ACC112 (cell line): ENCODE measurements around the gene UBE3B.
A peak's percentile ranks its signal among the peaks of the same experiment; 100 is the strongest.
"Not testable (repeated sequence)": the region's sequence is repeated elsewhere in the genome, so short reads cannot be mapped to it uniquely, and the experiment has no call there.

Source experiments
- H2AFZ ChIP-seq: fragments of 200-600 bp; sonication (generic); one replicate; pipeline ENCODE4 v1.6.0; 2017; ENCODE audit warnings: antibody characterized with exemption, low read length; ENCODE audit not compliant: unreplicated experiment
- H3K27ac ChIP-seq: fragments of 200-600 bp; sonication (generic); 2 replicates; pipeline ENCODE4 v1.5.1; 2014; ENCODE audit warnings: low read depth, mild to moderate bottlenecking, antibody characterized with exemption, low read length, moderate library complexity
- H3K27me3 ChIP-seq: fragments of 200-600 bp; sonication (generic); 2 replicates; pipeline ENCODE4 v1.6.1; 2014; ENCODE audit warnings: mild to moderate bottlenecking, antibody characterized with exemption, low read length, moderate library complexity, mixed read lengths; ENCODE audit not compliant: insufficient read depth
- H3K36me3 ChIP-seq: fragments of 200-600 bp; sonication (generic); 2 replicates; pipeline ENCODE4 v1.6.1; 2016; ENCODE audit warnings: mild to moderate bottlenecking, antibody characterized with exemption, low read length, moderate library complexity, mixed read lengths; ENCODE audit not compliant: insufficient read depth
- H3K4me1 ChIP-seq: fragments of 200-600 bp; sonication (generic); one replicate; pipeline ENCODE4 v1.6.1; 2016; ENCODE audit warnings: low read length, mixed read lengths; ENCODE audit not compliant: insufficient read depth, unreplicated experiment, control insufficient read depth
- H3K4me3 ChIP-seq: fragments of 200-600 bp; sonication (generic); 2 replicates; pipeline ENCODE4 v1.5.1; 2014; ENCODE audit warnings: mild to moderate bottlenecking, low read depth, low read length
- H3K79me2 ChIP-seq: fragments of 200-600 bp; sonication (generic); one replicate; pipeline ENCODE4 v1.6.0; 2016; ENCODE audit warnings: low read length; ENCODE audit not compliant: control insufficient read depth, unreplicated experiment, insufficient read depth

The UBE3B gene

GRCh38 chr12:109473526-109474270, 3.7 kb upstream of the UBE3B start:
- not testable (repeated sequence) for H3K36me3 ChIP-seq, H3K4me3 ChIP-seq, H3K27ac ChIP-seq, H2AFZ ChIP-seq, H3K27me3 ChIP-seq
- Histone ChIP-seq H3K79me2 (peaks cover 96% of the 10 kb centered on the region), H3K4me1 (peaks cover 15% of the 10 kb centered on the region)

- peaks cover 18% of the 10 kb centered on the region for H3K4me1 ChIP-seq
- H3K79me2 ChIP-seq, result peaks cover 95% of the 10 kb centered on the region
- no peaks in the 10 kb centered on the region for H3K36me3 ChIP-seq
- H3K4me3 ChIP-seq, result peak overlapping the region; percentile 85
- no peaks in the 10 kb centered on the region for H3K27me3 ChIP-seq
- H3K27ac ChIP-seq, result no peak overlapping the region
- no peak overlapping the region for H2AFZ ChIP-seq
Observed at GRCh38 chr12:109475121-109475520, 2.3 kb upstream of the UBE3B start.

GRCh38 chr12:109475993-109476806, 1.2 kb upstream of the UBE3B start:
- H3K27me3 ChIP-seq, result no peaks in the 10 kb centered on the region
- peaks cover 16% of the 10 kb centered on the region for H3K4me1 ChIP-seq
- H3K79me2 ChIP-seq, result peaks cover 85% of the 10 kb centered on the region
- no peaks in the 10 kb centered on the region for H3K36me3 ChIP-seq
- no peak overlapping the region for H2AFZ ChIP-seq
- H3K4me3 ChIP-seq, result peak overlapping the region; percentile 85
- peak overlapping the region; percentile 85; the same call in 1 of the 2 replicates for H3K27ac ChIP-seq

GRCh38 chr12:109476807-109477184, 638 bp upstream of the UBE3B start:
- peak overlapping the region; percentile 85 for H3K27ac ChIP-seq
- no peak overlapping the region for H2AFZ ChIP-seq
- H3K27me3 ChIP-seq, result no peaks in the 10 kb centered on the region
- H3K4me1 ChIP-seq, result peaks cover 14% of the 10 kb centered on the region
- H3K79me2 ChIP-seq, result peaks cover 79% of the 10 kb centered on the region
- no peaks in the 10 kb centered on the region for H3K36me3 ChIP-seq
- peak overlapping the region; percentile 85 for H3K4me3 ChIP-seq

- Histone ChIP-seq H3K4me1 (peaks cover 14% of the 10 kb centered on the region), H3K4me3 (peak overlapping the region; percentile 85), H3K27ac (peak overlapping the region; percentile 85; the same call in 1 of the 2 replicates), H3K36me3 (no peaks in the 10 kb centered on the region), H3K79me2 (peaks cover 68% of the 10 kb centered on the region), H3K27me3 (no peaks in the 10 kb centered on the region), H2AFZ (peak overlapping the region; percentile 95)
Observed at GRCh38 chr12:109477963-109478315, 505 bp downstream of the UBE3B start.

GRCh38 chr12:109479761-109480160, 2.3 kb downstream of the UBE3B start:
- Histone ChIP-seq H3K27ac (no peak overlapping the region), H3K79me2 (peaks cover 50% of the 10 kb centered on the region), H3K4me1 (peaks cover 14% of the 10 kb centered on the region), H3K27me3 (no peaks in the 10 kb centered on the region), H3K36me3 (peaks cover 6% of the 10 kb centered on the region), H3K4me3 (no peak overlapping the region), H2AFZ (no peak overlapping the region)

- H3K4me1 ChIP-seq, result peaks cover 11% of the 10 kb centered on the region
- no peak overlapping the region for H3K4me3 ChIP-seq
- H3K36me3 ChIP-seq, result peaks cover 12% of the 10 kb centered on the region
- peaks cover 44% of the 10 kb centered on the region for H3K79me2 ChIP-seq
- H3K27ac ChIP-seq, result no peak overlapping the region
- H3K27me3 ChIP-seq, result no peaks in the 10 kb centered on the region
- no peak overlapping the region for H2AFZ ChIP-seq
Observed at GRCh38 chr12:109480356-109480755, 2.9 kb downstream of the UBE3B start.

GRCh38 chr12:109481863-109482262, 4.4 kb downstream of the UBE3B start:
- no peak overlapping the region for H2AFZ ChIP-seq
- no peak overlapping the region for H3K4me3 ChIP-seq
- no peak overlapping the region for H3K27ac ChIP-seq
- H3K79me2 ChIP-seq, result peaks cover 29% of the 10 kb centered on the region
- H3K36me3 ChIP-seq, result peaks cover 22% of the 10 kb centered on the region
- no peaks in the 10 kb centered on the region for H3K27me3 ChIP-seq
- H3K4me1 ChIP-seq, result peaks cover 6% of the 10 kb centered on the region

- Histone ChIP-seq H3K4me1 (peaks cover 6% of the 10 kb centered on the region), H3K27ac (no peak overlapping the region), H3K27me3 (no peaks in the 10 kb centered on the region), H3K36me3 (peaks cover 25% of the 10 kb centered on the region), H3K79me2 (peaks cover 25% of the 10 kb centered on the region), H2AFZ (no peak overlapping the region), H3K4me3 (no peak overlapping the region)
Observed at GRCh38 chr12:109482491-109482890, 5.1 kb downstream of the UBE3B start.

GRCh38 chr12:109482894-109483293, 5.5 kb downstream of the UBE3B start:
- H3K79me2 ChIP-seq, result peaks cover 21% of the 10 kb centered on the region
- H3K27me3 ChIP-seq, result no peaks in the 10 kb centered on the region
- no peak overlapping the region for H3K4me3 ChIP-seq
- peaks cover 25% of the 10 kb centered on the region for H3K36me3 ChIP-seq
- peaks cover 6% of the 10 kb centered on the region for H3K4me1 ChIP-seq
- no peak overlapping the region for H3K27ac ChIP-seq
- no peak overlapping the region for H2AFZ ChIP-seq

- H3K36me3 ChIP-seq, result peaks cover 25% of the 10 kb centered on the region
Observed at GRCh38 chr12:109483346-109483745, 5.9 kb downstream of the UBE3B start.

More at GRCh38 chr12:109483346-109483745, 5.9 kb downstream of the UBE3B start:
- Histone ChIP-seq H3K27me3 (no peaks in the 10 kb centered on the region), H3K4me3 (no peak overlapping the region), H2AFZ (no peak overlapping the region), H3K27ac (no peak overlapping the region), H3K4me1 (peaks cover 6% of the 10 kb centered on the region), H3K79me2 (peaks cover 17% of the 10 kb centered on the region)
